NCI-H748 (cell line): Measurements from ENCODE around the gene MYO18B.

ENCODE experiments used
- DNase-seq: peaks from one replicate; lab custom pipeline; 2025; ENCODE audit not compliant: unreplicated experiment; lab: John Stamatoyannopoulos, UW

The MYO18B gene

GRCh38 chr22:25818541-25818940, 76.6 kb downstream of the MYO18B start:
- DNase-seq: no peak

DNA sequence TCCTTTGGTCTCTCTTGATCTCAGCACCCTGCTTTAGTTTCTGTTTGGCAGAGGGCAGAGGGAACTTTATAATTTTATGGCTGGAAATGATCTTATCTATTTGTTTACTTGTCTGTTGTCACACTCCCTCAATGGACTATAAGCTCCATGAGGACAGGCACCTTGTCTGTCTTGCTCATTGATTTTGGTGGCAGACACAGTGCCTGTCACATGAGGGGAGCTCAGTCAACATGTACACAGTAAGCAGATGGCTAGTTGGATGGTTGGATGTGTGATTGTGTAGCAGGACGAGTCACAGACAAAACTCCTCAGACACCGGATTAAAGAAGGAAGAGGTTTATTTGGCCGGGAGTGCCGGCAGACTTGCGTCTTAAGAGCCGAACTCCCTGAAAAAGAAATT, 80.4 kb downstream of the MYO18B start:
- DNase-seq: no peak

GRCh38 chr22:25823276-25823675, 81.3 kb downstream of the MYO18B start:
- no peak for DNase-seq

DNA sequence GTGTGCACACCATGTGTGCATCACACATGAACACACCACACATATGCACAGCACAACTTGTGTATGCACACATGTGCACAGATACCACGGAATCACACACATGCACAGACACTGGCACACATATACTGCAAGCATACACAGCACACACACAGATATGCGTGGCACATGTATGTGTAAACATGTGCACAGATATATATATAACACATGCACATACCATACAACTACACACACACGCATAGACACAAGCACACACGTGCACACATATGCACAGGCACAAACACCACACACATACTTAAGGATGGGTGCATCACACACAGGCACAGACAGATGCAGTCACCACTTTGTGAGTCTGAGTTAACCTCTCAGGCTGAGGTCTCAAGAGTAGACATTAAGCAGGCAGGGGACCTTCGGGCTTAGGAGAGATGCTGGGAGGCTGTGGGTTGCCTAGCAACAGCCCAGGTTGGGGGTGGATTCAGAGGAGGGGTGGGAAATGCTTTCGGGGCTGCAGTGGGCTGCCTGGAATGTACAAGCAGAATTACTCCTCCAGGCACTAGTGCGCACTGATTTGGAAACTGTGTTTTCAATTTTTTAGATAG, 82.9 kb downstream of the MYO18B start:
- peak; percentile 15 for DNase-seq

DNA sequence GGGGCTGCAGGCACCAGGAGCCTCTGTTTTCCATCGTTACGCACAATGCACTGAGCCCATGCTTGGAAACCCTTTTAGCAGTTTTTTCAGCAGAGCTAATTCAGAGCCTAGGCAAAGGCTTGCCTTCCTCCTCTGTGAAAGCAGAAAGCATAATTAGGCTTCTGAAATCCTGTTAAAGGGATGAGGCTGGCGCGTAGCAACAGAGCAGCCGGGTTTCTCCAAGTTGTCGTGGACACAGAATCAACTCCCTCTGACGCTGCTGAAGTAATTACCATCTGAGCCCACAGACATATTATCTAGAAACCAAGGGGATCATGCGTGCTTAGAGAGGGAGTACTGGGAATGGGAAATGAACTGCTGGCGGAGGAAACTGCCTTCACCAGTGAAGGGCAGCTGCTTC, 85.4 kb downstream of the MYO18B start:
- DNase-seq: peak; percentile 45

DNA sequence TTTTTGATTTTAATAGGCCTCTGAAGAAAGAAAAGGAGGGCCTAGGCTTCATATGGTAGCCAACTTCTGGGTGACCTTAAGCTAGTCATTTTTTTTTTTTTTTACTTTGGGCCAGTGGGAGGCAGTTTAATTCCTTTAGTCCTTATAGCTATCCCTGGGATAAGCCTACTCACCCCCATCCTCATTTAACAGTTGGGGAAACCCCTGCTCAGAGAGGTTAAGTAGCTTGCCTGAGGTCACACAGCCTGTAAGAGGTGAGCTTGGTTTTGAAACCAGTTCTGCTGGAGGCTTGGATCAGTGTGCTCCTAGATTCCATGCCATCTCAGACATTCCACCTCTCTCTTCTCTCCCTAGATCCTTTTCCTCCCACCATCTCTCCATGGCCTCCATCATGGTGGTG, 86.4 kb downstream of the MYO18B start:
- DNase-seq: no peak

DNA sequence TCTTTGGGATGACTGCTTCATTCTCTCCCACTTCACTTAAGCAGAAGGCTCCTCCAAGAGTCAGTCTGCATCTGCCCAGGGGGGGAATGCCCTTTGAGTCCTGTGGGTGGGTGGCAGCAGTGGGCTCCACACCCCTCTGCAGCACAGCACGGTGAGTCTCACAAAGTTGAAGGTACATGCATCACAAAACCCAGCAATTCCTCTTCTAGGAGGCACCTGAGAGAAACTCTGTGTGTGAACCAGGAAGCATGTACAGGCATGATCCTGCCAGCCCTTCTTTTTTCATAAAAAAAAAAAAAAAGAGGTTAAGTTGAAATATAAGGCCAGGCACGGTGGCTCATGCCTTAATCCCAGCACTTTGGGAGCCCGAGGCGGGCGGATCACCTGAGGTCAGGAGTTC, 87.2 kb downstream of the MYO18B start:
- DNase-seq: no peak

DNA sequence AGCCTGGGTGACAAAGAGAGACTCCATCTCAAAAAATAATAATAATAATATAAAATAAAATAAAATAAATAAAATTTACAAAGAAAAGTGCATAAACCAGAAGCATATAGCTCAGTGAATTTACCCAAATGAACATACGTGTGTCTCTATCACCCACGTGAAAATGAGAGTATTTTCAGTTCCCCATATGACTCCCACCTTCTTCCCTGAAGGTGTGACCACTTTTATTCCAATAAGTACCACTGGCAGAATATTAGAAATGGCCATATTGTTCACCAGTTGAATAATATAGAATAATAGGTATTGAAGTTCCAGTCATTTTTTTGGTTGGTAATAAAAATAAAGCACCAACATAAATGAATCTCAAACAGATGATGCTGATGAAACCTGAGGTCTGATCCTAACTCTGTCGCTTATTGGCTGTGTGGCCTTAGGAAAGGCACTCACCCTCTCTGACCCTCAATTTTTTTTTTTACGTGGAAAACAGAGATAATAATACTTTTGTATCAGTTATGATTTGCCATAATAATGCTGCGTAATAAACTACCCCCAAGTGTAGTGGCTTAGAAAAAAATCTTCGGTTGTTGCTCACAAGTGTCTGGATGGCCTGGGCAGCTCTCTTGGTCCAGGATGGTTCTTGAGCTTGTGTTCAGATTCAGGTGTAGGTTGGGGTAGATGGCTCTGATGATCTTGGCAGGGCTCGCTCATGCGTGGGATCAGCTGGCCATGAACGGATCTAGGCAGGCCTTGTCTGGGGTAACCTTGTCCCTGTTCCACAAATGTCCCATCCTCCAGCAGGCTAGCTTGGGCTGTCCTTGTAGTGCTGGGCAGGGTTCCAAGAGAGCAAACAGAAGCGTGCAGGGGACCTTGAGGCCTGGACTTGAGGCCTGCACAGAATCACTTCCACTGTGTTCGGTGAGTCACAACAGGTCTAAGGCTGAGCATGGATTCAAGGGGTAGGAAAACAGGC, 88.1 kb downstream of the MYO18B start:
- no peak for DNase-seq

- no peak for DNase-seq
Observed at GRCh38 chr22:25833091-25833490, 91.1 kb downstream of the MYO18B start.

GRCh38 chr22:25833676-25834075, 91.7 kb downstream of the MYO18B start:
- DNase-seq: no peak

- no peak for DNase-seq
Observed at GRCh38 chr22:25834490-25834889, 92.5 kb downstream of the MYO18B start.

DNA sequence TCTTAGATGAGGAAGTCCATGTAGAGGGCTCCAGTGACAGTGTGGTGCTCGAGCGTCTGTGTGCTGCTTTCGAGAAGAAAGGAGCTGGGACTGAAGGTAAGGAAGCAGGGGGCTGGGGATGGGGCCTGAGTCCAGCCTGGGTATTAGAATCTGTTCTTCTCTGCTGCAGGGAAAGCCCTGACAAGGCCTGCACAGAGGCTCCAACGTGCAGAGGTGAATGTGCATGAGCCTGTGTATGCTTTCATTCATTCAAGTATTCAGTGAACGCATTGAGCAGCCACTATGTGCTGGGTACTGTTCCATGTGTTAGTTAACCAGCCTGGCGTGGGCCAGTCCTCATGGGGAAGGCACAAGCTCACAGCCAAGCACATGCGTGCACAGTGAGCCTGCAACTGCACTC, 93.4 kb downstream of the MYO18B start:
- no peak for DNase-seq

DNA sequence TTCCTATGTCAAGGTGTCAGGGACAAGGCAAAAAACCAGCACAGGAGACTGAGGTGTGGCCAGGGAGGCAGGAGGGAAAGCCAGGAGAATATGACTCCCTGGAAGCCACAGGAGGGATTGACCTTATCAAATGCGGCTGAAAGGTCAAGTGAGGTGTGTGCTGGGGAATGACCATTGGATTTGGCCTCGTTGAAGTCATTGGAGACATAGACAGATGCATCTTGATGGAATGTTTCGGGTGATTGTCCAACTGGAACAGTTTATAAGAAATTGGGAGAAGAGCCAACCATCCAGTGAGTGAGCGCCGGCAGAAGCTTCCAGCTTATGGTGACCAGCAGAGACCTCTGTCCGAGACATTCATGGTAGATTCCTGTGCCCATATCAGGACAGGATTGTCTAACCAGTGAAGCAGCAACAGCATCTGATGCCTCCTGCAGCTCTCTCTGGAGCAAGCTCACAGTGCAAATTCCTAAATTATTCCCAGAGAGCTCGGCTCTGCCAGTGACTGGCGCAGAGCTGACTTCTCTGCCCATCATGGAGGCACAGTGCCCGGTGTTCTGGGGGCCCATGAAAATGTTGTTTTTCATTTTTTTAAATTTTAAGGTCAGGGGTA, 95.4 kb downstream of the MYO18B start:
- no peak for DNase-seq

GRCh38 chr22:25838960-25839741, 97.2 kb downstream of the MYO18B start:
- no peak for DNase-seq

- DNase-seq: no peak
Observed at GRCh38 chr22:25839755-25840154, 97.8 kb downstream of the MYO18B start.

- no peak for DNase-seq
Observed at GRCh38 chr22:25840167-25840566, 98.2 kb downstream of the MYO18B start.

GRCh38 chr22:25840891-25841290, 98.9 kb downstream of the MYO18B start:
- no peak for DNase-seq

- DNase-seq: peak; percentile 34
Observed at GRCh38 chr22:25841775-25842174, 99.8 kb downstream of the MYO18B start.

GRCh38 chr22:25843660-25844405, 101.8 kb downstream of the MYO18B start:
- no peak for DNase-seq

DNA sequence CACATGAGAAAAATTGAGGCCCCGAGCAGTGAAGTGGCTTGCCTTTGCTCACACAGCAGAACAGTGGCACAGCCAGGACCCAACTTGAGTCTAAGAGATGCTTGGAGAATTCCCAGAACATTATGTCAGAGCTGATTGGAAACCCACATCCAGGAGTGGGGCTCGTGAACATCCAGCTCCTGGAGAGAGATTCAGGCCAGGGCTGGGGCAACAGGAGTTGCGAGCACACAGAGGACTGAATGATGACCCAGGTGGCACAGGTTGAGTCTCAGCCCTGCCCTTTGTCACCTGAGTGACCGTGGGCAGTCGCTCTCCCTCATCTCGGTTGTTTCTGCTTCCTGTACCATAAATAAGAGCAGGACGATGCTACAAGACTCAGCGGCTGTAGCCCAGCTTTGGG, 102.6 kb downstream of the MYO18B start:
- DNase-seq: no peak
